ENCODE results near the gene PRXL2C. TPM values are rescaled to one million over a fixed set of nuclear protein-coding genes. Genes with fewer than 3 reads are reported as not detected.
A peak's percentile ranks its signal among the peaks of the same experiment; 100 is the strongest.

The PRXL2C gene
- total RNA-seq, 1 donor from 2014 or later = 16.7 TPM

GRCh38 chr9:96612966-96613589, 42.0 kb downstream of the PRXL2C start:
- Histone ChIP-seq H3K27ac (ENCODE audit: low read depth, low read length) (no peak overlapping the region), H3K36me3 (ENCODE audit: control insufficient read depth in 3 of 3, insufficient read depth in 3 of 3, low read length in 3 of 3) (no peaks in the 10 kb centered on the region), H3K4me1 (ENCODE audit: control insufficient read depth in 3 of 3, insufficient read depth in 3 of 3, low read length in 3 of 3) (peaks cover 7 to 16% (median 13%) of the 10 kb centered on the region in 3 donors), H3K4me3 (ENCODE audit: low read length in 3 of 3) (no peak overlapping the region), H3K9me3 (ENCODE audit: control insufficient read depth in 3 of 3, low read length in 3 of 3) (no peaks in the 10 kb centered on the region), H3K9ac (ENCODE audit: low read depth in 1 of 3, low read length in 3 of 3) (no peak overlapping the region), H3K27me3 (ENCODE audit: control insufficient read depth in 3 of 3, insufficient read depth in 3 of 3, low read length in 3 of 3) (no peaks in the 10 kb centered on the region)

GRCh38 chr9:96612105-96612965, 42.8 kb downstream of the PRXL2C start:
- Histone ChIP-seq H3K9ac (ENCODE audit: low read depth in 1 of 3, low read length in 3 of 3) (peak overlapping the region in 2 of 3 donors; percentile 47 to 57), H3K9me3 (ENCODE audit: control insufficient read depth in 3 of 3, low read length in 3 of 3) (no peaks in the 10 kb centered on the region), H3K27ac (ENCODE audit: low read depth, low read length) (no peak overlapping the region), H3K27me3 (ENCODE audit: control insufficient read depth in 3 of 3, insufficient read depth in 3 of 3, low read length in 3 of 3) (no peaks in the 10 kb centered on the region), H3K4me1 (ENCODE audit: control insufficient read depth in 3 of 3, insufficient read depth in 3 of 3, low read length in 3 of 3) (peaks cover 5 to 13% (median 10%) of the 10 kb centered on the region in 3 donors), H3K36me3 (ENCODE audit: control insufficient read depth in 3 of 3, insufficient read depth in 3 of 3, low read length in 3 of 3) (no peaks in the 10 kb centered on the region), H3K4me3 (ENCODE audit: low read length in 3 of 3) (peak overlapping the region; percentile 16 to 44 (median 42))

- no peak overlapping the region for H3K4me3 ChIP-seq (ENCODE audit: low read length in 3 of 3)
- no peaks in the 10 kb centered on the region for H3K9me3 ChIP-seq (ENCODE audit: control insufficient read depth in 3 of 3, low read length in 3 of 3)
- no peak overlapping the region for H3K27ac ChIP-seq (ENCODE audit: low read depth, low read length)
- H3K27me3 ChIP-seq (ENCODE audit: control insufficient read depth in 3 of 3, insufficient read depth in 3 of 3, low read length in 3 of 3) = no peaks in the 10 kb centered on the region
- H3K9ac ChIP-seq (ENCODE audit: low read depth in 1 of 3, low read length in 3 of 3) = no peak overlapping the region
- no peaks in the 10 kb centered on the region for H3K36me3 ChIP-seq (ENCODE audit: control insufficient read depth in 3 of 3, insufficient read depth in 3 of 3, low read length in 3 of 3)
- H3K4me1 ChIP-seq (ENCODE audit: control insufficient read depth in 3 of 3, insufficient read depth in 3 of 3, low read length in 3 of 3) = peaks cover 5 to 13% (median 10%) of the 10 kb centered on the region in 3 donors
Measured at GRCh38 chr9:96611302-96611701, 43.8 kb downstream of the PRXL2C start.

- Histone ChIP-seq H3K4me3 (ENCODE audit: low read length in 3 of 3) (no peak overlapping the region), H3K4me1 (ENCODE audit: control insufficient read depth in 3 of 3, insufficient read depth in 3 of 3, low read length in 3 of 3) (peaks cover 5 to 13% (median 10%) of the 10 kb centered on the region in 3 donors), H3K27me3 (ENCODE audit: control insufficient read depth in 3 of 3, insufficient read depth in 3 of 3, low read length in 3 of 3) (no peaks in the 10 kb centered on the region), H3K9me3 (ENCODE audit: control insufficient read depth in 3 of 3, low read length in 3 of 3) (no peaks in the 10 kb centered on the region), H3K27ac (ENCODE audit: low read depth, low read length) (no peak overlapping the region), H3K9ac (ENCODE audit: low read depth in 1 of 3, low read length in 3 of 3) (no peak overlapping the region), H3K36me3 (ENCODE audit: control insufficient read depth in 3 of 3, insufficient read depth in 3 of 3, low read length in 3 of 3) (no peaks in the 10 kb centered on the region)
Measured at GRCh38 chr9:96609732-96610131, 45.4 kb downstream of the PRXL2C start.

GRCh38 chr9:96607971-96608370, 47.1 kb downstream of the PRXL2C start:
- Histone ChIP-seq H3K4me3 (ENCODE audit: low read length in 3 of 3) (no peak overlapping the region), H3K9me3 (ENCODE audit: control insufficient read depth in 3 of 3, low read length in 3 of 3) (no peaks in the 10 kb centered on the region), H3K9ac (ENCODE audit: low read depth in 1 of 3, low read length in 3 of 3) (no peak overlapping the region), H3K36me3 (ENCODE audit: control insufficient read depth in 3 of 3, insufficient read depth in 3 of 3, low read length in 3 of 3) (no peaks in the 10 kb centered on the region), H3K4me1 (ENCODE audit: control insufficient read depth in 3 of 3, insufficient read depth in 3 of 3, low read length in 3 of 3) (peaks cover 5 to 17% (median 15%) of the 10 kb centered on the region in 3 donors), H3K27ac (ENCODE audit: low read depth, low read length) (no peak overlapping the region), H3K27me3 (ENCODE audit: control insufficient read depth in 3 of 3, insufficient read depth in 3 of 3, low read length in 3 of 3) (no peaks in the 10 kb centered on the region)

- no peaks in the 10 kb centered on the region for H3K36me3 ChIP-seq (ENCODE audit: control insufficient read depth in 3 of 3, insufficient read depth in 3 of 3, low read length in 3 of 3)
- H3K9me3 ChIP-seq (ENCODE audit: control insufficient read depth in 3 of 3, low read length in 3 of 3) = no peaks in the 10 kb centered on the region
- H3K9ac ChIP-seq (ENCODE audit: low read depth in 1 of 3, low read length in 3 of 3) = no peak overlapping the region
- H3K4me1 ChIP-seq (ENCODE audit: control insufficient read depth in 3 of 3, insufficient read depth in 3 of 3, low read length in 3 of 3) = peaks cover 0 to 13% (median 7%) of the 10 kb centered on the region in 3 donors
- no peaks in the 10 kb centered on the region for H3K27me3 ChIP-seq (ENCODE audit: control insufficient read depth in 3 of 3, insufficient read depth in 3 of 3, low read length in 3 of 3)
- H3K4me3 ChIP-seq (ENCODE audit: low read length in 3 of 3) = no peak overlapping the region
- no peak overlapping the region for H3K27ac ChIP-seq (ENCODE audit: low read depth, low read length)
Measured at GRCh38 chr9:96605328-96605727, 49.8 kb downstream of the PRXL2C start.

- H3K27ac ChIP-seq (ENCODE audit: low read depth, low read length) = peak overlapping the region; percentile 78
- peak overlapping the region; percentile 41 to 54 (median 47) for H3K4me3 ChIP-seq (ENCODE audit: low read length in 3 of 3)
- H3K9ac ChIP-seq (ENCODE audit: low read depth in 1 of 3, low read length in 3 of 3) = no peak overlapping the region
- H3K4me1 ChIP-seq (ENCODE audit: control insufficient read depth in 3 of 3, insufficient read depth in 3 of 3, low read length in 3 of 3) = peaks cover 0 to 13% (median 7%) of the 10 kb centered on the region in 3 donors
- no peaks in the 10 kb centered on the region for H3K9me3 ChIP-seq (ENCODE audit: control insufficient read depth in 3 of 3, low read length in 3 of 3)
- no peaks in the 10 kb centered on the region for H3K27me3 ChIP-seq (ENCODE audit: control insufficient read depth in 3 of 3, insufficient read depth in 3 of 3, low read length in 3 of 3)
- no peaks in the 10 kb centered on the region for H3K36me3 ChIP-seq (ENCODE audit: control insufficient read depth in 3 of 3, insufficient read depth in 3 of 3, low read length in 3 of 3)
Measured at GRCh38 chr9:96604004-96604319, 51.2 kb downstream of the PRXL2C start.

GRCh38 chr9:96603305-96604003, 51.7 kb downstream of the PRXL2C start:
- no peak overlapping the region for H3K9ac ChIP-seq (ENCODE audit: low read depth in 1 of 3, low read length in 3 of 3)
- H3K27ac ChIP-seq (ENCODE audit: low read depth, low read length) = peak overlapping the region; percentile 78
- H3K4me3 ChIP-seq (ENCODE audit: low read length in 3 of 3) = peak overlapping the region; percentile 41 to 54 (median 47)

GRCh38 chr9:96599298-96599697, 55.8 kb downstream of the PRXL2C start:
- H3K27me3 ChIP-seq (ENCODE audit: control insufficient read depth in 3 of 3, insufficient read depth in 3 of 3, low read length in 3 of 3) = no peaks in the 10 kb centered on the region
- peaks cover 0 to 13% (median 7%) of the 10 kb centered on the region in 3 donors for H3K4me1 ChIP-seq (ENCODE audit: control insufficient read depth in 3 of 3, insufficient read depth in 3 of 3, low read length in 3 of 3)
- no peak overlapping the region for H3K27ac ChIP-seq (ENCODE audit: low read depth, low read length)
- no peaks in the 10 kb centered on the region for H3K36me3 ChIP-seq (ENCODE audit: control insufficient read depth in 3 of 3, insufficient read depth in 3 of 3, low read length in 3 of 3)
- no peak overlapping the region for H3K4me3 ChIP-seq (ENCODE audit: low read length in 3 of 3)
- H3K9me3 ChIP-seq (ENCODE audit: control insufficient read depth in 3 of 3, low read length in 3 of 3) = no peaks in the 10 kb centered on the region
- no peak overlapping the region for H3K9ac ChIP-seq (ENCODE audit: low read depth in 1 of 3, low read length in 3 of 3)

More at GRCh38 chr9:96603305-96604003, 51.7 kb downstream of the PRXL2C start:
- no peaks in the 10 kb centered on the region for H3K27me3 ChIP-seq (ENCODE audit: control insufficient read depth in 3 of 3, insufficient read depth in 3 of 3, low read length in 3 of 3)
- H3K36me3 ChIP-seq (ENCODE audit: control insufficient read depth in 3 of 3, insufficient read depth in 3 of 3, low read length in 3 of 3) = no peaks in the 10 kb centered on the region
- H3K4me1 ChIP-seq (ENCODE audit: control insufficient read depth in 3 of 3, insufficient read depth in 3 of 3, low read length in 3 of 3) = peaks cover 0 to 13% (median 7%) of the 10 kb centered on the region in 3 donors
- H3K9me3 ChIP-seq (ENCODE audit: control insufficient read depth in 3 of 3, low read length in 3 of 3) = no peaks in the 10 kb centered on the region
